ENCODE measurements around the gene ZSCAN10.
"Not testable (repeated sequence)": the region's sequence is repeated elsewhere in the genome, so short reads cannot be mapped to it uniquely, and the experiment has no call there.

ZSCAN10 gene

DNA sequence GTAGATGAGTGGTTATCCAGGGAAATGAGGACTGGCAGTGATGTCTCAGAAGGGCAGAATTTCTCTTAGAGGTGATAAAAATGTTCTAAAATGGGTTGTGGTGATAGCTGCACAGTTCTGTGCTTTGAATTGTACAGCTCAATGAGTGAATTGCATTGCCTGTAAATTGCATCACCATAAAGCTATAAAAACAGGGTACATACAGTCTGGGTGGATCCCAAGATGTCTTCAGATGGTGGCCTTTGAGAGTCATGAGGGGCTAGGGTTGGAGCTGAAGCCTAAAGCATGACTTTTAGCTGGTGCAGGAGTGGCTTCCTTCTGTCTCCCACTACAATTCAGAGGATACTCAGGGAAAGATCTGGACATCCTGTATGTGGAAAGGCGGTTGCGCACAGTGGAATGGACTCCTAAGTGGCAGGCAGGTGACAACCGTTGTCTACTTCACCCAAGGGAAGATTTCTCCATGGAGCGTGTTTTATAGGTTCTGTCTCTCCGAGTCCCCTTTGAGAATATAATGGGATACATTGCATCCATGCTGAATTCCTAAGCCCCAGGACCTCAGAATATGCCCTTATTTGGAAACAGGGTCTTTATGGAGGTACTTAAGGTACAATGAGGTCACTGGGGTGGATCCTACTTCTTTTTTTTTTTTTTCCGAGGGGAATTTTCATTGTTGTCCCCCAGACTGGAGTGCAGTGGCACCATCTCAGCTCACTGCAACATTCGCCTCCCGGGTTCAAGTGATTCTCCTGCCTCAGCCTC lies 35.3 kb downstream of the ZSCAN10 start:
- DNase-seq (ENCODE audit: low spot score) = no peak

DNA sequence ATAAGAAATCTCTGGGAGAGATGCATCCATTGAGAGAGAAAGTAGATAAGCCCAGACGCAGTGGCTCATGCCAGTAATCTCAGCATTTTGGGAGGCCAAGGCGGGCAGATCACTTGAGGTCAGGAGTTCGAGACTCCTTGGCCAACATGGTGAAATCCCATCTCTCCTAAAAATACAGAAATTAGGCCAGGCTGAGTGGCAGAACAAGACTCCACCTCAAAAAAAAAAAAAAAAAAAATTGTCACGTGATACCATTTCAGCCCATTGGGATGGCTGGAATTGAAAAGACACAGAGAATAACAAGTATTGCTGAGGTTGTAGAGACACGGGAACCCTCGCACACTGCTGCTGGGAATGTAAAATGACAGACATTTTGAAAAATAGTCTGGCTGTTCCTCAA lies 36.5 kb downstream of the ZSCAN10 start:
- DNase-seq (ENCODE audit: low spot score) = no peak

GRCh38 chr16:3060339-3061127 lies 38.6 kb downstream of the ZSCAN10 start:
- DNase-seq (ENCODE audit: low spot score) = no peak

DNA sequence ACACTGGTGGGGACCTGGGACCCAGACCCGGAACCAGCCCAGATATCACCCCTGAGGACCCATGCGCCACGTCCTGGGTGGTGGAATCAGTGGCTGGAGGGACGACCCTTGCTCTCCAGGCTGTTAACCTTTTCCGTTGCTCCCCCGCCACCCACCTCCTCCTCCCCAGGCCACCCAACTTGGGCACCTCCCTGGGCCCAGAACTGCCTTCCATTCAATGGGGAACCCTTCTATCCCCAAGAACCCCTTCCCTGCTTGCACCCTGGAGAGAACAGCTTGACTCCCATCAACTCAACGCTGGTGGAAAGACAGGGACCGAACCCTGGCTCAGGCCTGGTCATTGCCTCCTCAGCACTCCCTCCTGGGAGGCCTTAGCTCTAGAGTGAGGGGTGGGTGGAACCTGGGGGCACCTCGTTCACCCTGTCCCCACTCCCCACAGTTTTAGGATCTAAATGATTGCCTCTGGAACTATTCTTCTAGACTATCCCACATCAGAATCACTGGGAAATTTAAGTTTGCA lies 39.3 kb downstream of the ZSCAN10 start:
- DNase-seq (ENCODE audit: low spot score) = no peak

DNA sequence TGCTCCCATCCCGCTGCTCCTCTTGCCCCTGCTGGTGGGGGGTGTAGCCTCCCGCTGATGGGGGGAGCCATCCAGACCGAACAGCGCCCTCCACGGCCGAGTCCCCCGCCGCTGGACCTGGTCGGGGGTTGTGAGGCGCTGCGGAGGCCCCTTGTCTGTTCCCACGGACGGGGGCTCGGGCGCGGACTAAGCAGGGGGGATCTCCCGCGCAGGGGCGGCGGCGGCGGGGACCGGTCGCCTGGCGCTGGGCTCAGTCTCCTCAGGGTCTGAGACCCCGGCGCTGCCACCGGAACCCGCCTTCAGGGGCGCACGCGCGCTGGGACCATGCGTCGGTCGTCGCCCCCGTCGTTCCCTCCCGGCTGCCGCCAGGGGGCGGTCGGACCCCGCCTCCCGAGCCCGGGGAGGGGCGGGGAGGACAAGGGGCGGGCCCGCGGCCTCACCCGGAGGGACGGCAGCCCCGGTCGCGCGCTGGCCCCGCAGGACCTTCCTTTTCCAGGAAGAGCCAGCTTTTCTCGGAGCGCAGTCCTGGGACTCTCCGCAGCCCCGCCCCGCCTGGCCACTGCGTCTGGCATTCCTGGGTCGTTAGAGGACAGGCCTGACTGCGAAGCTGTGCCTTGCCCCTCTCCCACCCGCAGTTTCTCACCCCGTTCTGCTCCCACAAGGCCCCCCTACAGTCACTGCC lies 39.9 kb downstream of the ZSCAN10 start:
- peak; percentile 84 for DNase-seq (ENCODE audit: low spot score)

DNA sequence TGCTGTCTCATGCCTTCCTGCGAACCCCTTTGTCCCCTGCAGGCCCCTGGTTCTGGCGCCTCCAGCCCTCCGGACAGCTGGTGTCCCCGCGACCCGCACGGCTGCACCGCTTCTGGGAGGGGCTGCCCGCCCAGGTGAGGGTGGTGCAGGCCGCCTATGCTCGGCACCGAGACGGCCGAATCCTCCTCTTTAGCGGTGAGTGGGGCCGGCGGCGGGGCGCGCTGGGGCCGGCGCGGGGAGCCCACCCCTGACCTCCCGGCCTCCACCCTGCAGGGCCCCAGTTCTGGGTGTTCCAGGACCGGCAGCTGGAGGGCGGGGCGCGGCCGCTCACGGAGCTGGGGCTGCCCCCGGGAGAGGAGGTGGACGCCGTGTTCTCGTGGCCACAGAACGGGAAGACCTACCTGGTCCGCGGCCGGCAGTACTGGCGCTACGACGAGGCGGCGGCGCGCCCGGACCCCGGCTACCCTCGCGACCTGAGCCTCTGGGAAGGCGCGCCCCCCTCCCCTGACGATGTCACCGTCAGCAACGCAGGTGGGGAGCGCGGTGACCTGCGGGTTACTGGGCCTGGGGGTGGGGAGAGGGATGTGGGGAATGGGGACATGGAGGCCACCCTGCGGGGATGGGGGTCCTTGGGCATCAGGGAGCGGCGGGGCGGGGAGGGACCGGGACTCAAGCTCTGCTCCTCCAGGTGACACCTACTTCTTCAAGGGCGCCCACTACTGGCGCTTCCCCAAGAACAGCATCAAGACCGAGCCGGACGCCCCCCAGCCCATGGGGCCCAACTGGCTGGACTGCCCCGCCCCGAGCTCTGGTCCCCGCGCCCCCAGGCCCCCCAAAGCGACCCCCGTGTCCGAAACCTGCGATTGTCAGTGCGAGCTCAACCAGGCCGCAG lies 40.7 kb downstream of the ZSCAN10 start:
- peak; percentile 36 for DNase-seq (ENCODE audit: low spot score)

DNA sequence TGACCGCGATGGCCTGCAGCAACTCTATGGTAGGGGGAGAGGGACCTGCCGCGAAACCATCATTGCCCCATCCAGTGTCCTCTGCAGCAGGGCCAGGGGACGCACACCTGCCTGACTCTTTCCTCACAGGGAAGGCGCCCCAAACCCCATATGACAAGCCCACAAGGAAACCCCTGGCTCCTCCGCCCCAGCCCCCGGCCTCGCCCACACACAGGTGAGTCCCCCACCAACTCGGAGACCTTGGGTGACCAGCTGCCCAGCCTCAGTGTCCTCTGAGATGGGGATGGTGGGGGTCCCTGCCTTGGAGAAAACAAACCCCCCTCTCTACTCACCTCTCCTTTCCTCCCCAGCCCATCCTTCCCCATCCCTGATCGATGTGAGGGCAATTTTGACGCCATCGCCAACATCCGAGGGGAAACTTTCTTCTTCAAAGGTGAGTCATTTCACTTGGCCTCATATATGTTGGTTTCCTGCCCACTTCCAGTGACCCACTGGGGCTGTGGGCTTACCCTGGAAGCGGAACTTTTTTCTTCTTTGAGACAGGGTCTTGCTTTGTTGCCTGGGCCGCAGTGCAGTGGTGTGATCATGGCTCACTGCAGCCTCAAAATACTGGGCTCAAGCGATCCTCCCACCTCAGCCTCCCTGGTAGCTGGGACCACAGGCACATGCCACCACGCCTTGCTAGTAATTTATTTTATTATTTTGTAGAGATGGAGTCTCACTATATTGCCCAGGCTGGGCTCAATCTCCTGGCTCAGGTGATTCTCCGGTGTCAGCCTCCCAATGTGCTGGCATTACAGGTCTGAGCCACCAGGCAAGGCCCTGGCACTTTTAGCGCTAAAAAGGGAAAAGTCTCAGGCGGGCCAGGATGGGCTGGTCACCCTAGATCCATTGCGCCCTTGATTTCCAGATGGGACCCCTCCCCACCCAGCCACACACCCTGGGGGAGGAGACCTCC lies 41.6 kb downstream of the ZSCAN10 start:
- no peak for DNase-seq (ENCODE audit: low spot score)

GRCh38 chr16:3056336-3057180 lies 42.5 kb downstream of the ZSCAN10 start:
- DNase-seq (ENCODE audit: low spot score) = no peak

DNA sequence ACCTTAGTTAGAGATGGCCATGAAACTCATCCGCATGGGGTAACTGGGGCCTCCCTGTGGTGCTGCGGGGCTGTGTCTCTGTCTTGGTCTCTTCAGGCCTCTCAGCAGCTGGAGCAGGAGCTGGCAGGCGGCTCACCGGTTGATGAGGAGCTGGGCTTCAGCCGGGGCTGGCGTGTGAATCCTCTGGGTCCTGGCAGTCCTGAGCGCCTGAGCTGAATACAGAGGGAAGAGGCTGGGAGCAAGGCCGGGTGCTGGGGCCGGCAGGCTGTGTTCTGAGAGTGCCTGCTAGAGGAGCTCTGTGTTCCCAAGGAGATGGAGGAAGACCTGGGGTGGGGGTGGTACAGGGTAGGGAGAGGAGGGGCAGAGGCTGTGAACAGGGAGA lies 43.4 kb downstream of the ZSCAN10 start:
- DNase-seq (ENCODE audit: low spot score) = not testable (repeated sequence)

GRCh38 chr16:3054965-3055733 lies 43.9 kb downstream of the ZSCAN10 start:
- no peak for DNase-seq (ENCODE audit: low spot score)

- DNase-seq (ENCODE audit: low spot score) = not testable (repeated sequence)
Observed at GRCh38 chr16:3053330-3053710, 45.8 kb downstream of the ZSCAN10 start.

DNA sequence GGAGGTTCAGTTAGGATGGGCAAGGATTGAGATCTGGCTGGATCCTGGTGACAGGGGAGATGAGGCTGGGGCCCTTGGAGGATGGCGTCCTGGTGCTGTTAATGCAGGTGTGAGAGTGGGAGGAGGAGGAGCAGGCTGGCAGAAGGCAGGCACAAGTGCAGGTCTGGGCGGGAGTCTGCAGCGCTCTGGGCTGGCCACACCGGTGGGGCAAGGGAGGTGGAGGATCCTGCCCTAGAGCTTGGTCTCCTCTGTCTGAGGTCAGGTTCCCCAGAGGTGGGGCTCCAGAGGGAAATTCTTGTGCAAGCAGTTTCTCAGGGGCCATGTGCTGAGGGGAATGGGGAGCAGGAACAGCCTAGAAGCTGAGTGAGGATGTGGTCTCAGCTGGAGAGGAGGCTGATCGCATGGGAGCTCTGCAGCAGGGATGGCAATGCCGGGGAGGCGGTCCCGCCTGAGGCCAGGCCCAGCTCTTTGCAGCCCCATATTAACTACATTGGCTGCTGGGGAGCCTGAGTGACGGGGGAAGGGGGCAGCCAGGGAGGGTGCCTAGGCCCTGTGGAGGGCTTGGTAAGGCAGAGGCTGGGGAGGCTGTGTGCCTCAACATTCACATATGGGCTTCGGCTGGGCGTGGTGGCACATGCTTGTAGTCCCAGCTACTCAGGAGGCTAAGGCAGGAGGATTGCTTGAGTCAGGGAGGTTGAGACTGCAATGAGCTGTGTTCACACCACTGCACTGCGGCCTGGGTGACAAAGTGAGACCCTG lies 46.3 kb downstream of the ZSCAN10 start:
- DNase-seq (ENCODE audit: low spot score) = not testable (repeated sequence)

DNA sequence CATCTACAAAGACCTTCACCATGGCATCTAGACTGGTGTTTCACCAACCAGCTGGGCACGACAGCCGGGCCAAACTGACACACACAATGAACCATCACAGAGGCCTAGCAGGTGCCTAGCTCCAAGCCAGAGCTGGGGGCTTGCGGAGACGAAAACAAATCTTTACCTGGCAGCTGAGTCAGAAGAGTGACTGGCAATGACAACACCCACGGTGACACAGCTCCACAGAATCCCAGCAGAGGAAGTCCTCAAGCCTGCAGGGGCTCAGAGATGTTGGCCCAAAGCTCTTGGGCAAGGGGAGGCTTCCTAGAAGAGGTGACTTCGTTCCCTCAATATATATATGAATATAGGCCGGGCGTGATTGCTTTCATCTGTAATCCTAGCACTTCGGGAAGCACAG lies 47.6 kb downstream of the ZSCAN10 start:
- DNase-seq (ENCODE audit: low spot score) = no peak

GRCh38 chr16:3051009-3051408 lies 48.1 kb downstream of the ZSCAN10 start:
- DNase-seq (ENCODE audit: low spot score) = no peak

DNA sequence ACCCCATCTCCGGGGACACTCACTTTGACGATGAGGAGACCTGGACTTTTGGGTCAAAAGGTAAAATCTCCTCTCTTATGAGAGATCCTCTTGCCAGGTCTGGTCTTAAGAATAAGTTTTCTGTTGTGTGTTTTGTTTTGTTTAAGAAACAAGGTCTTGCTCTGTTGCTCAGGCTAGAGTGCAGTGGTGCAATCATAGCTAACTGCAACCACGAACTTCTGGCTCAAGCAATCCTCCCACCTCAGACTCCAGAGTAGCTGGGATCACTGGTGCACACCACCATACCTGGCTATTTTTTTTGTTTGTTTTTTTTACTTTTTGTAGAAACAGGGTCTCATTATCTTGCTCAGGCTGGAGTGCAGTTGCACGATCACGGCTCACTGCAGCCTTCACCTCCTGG lies 48.6 kb downstream of the ZSCAN10 start:
- no peak for DNase-seq (ENCODE audit: low spot score)

GRCh38 chr16:3049921-3050481 lies 49.1 kb downstream of the ZSCAN10 start:
- DNase-seq (ENCODE audit: low spot score) = no peak

DNA sequence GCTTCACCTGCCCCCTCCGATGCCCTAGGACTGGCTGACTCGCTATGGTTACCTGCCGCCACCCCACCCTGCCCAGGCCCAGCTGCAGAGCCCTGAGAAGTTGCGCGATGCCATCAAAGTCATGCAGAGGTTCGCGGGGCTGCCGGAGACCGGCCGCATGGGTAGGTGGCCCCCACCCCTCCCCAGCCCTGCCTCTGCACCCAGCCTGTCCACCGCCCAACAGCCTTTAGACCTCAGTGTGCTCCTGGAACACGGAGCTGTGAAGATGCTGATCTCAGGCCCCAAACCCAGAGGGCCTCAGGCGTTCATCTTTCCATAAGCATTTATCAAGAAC lies 51.7 kb downstream of the ZSCAN10 start:
- DNase-seq (ENCODE audit: low spot score) = no peak

All from Ammon's horn (tissue), 1 donor.